Osteoblast (primary cell): ENCODE data around the gene TUBB3. TPM values are rescaled to one million over a fixed set of nuclear protein-coding genes. Genes with fewer than 3 reads are reported as not detected.

ENCODE experiments used
- DNase-seq: peaks from one replicate; pipeline ENCODE4 v3.0.0; 2011; ENCODE audit warnings: low spot score, mixed read lengths; ENCODE audit not compliant: insufficient read length; ENCODE audit errors: missing footprints
- H2AFZ ChIP-seq: 2 replicates; pipeline ENCODE4 v1.6.0; 2011; ENCODE audit warnings: mild to moderate bottlenecking, low read length
- H3K27ac ChIP-seq: 2 replicates; pipeline ENCODE4 v1.5.1; 2011; ENCODE audit warnings: mild to moderate bottlenecking, low read depth, low read length, moderate library complexity
- H3K27me3 ChIP-seq: 2 replicates; pipeline ENCODE4 v1.6.0; 2012; ENCODE audit warnings: mild to moderate bottlenecking, control low read depth, inconsistent platforms, low read length, moderate library complexity; ENCODE audit not compliant: insufficient read depth
- H3K36me3 ChIP-seq: 2 replicates; pipeline ENCODE4 v1.5.1; 2011; ENCODE audit warnings: mild to moderate bottlenecking, low read length, control low read depth, moderate library complexity; ENCODE audit not compliant: insufficient read depth
- H3K4me1 ChIP-seq: 2 replicates; pipeline ENCODE4 v1.5.1; 2011; ENCODE audit warnings: mild to moderate bottlenecking, low read length, control low read depth, moderate library complexity; ENCODE audit not compliant: insufficient read depth
- H3K4me2 ChIP-seq: 2 replicates; pipeline ENCODE4 v1.6.0; 2011; ENCODE audit warnings: mild to moderate bottlenecking, low read length; ENCODE audit not compliant: insufficient read depth
- H3K4me3 ChIP-seq: fragments of 200-600 bp; sonication (generic); 3 replicates; pipeline ENCODE4 v1.5.1; 2012; ENCODE audit warnings: mild to moderate bottlenecking, low read length, inconsistent platforms; ENCODE audit not compliant: insufficient read depth
- H3K79me2 ChIP-seq: 2 replicates; pipeline ENCODE4 v1.6.0; 2012; ENCODE audit warnings: mild to moderate bottlenecking, low read length, control low read depth, inconsistent platforms; ENCODE audit not compliant: insufficient read depth
- H3K9me3 ChIP-seq: 2 replicates; pipeline ENCODE4 v1.5.1; 2011; ENCODE audit warnings: low read depth, low read length, control low read depth
- H4K20me1 ChIP-seq: 2 replicates; pipeline ENCODE4 v1.6.0; 2012; ENCODE audit warnings: mild to moderate bottlenecking, low read length, control low read depth; ENCODE audit not compliant: insufficient read depth
- total RNA-seq: library from RNA; depleted of rRNA; stranded (reverse); fragments of >200 nt; gene quantifications from 2 replicates; pipeline ENCODE4 v1.2.3, GENCODE V29; 2012
- TF ChIP-seq, protein P1 (sequence below): IDR thresholded peaks from 2 replicates; pipeline ENCODE4 v1.5.1; 2011; ENCODE audit warnings: mild to moderate bottlenecking, low read depth, low read length, moderate library complexity; ENCODE audit errors: extremely low read depth

The TUBB3 gene
- total RNA-seq, 1 donor: 166 TPM

DNA sequence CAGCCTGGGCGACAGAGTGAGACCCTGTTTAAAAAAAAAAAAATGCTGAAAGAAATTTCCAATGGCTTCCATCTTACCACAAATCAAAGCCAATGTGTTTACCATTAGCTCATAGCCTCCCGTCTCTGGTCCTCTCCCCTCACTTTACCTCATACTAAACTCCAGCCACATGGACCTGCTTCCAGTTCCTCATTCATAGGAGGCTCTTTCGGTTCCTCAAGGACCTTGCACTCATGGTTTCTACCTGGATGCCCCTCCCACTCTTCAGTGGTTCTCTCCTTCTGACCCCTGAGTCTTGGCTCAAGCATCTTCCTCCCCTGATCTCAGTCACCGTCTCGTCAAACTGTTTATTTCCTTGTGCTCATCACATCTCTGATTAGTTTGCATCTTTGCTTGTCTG lies 21.6 kb downstream of the TUBB3 start:
- DNase-seq: peak; percentile 42
- Histone ChIP-seq H3K4me2 (no peak overlapping the region), H4K20me1 (no peaks in the 10 kb centered on the region), H3K4me3 (no peak overlapping the region), H3K4me1 (peaks cover 10% of the 10 kb centered on the region), H3K79me2 (peaks cover 8% of the 10 kb centered on the region), H3K27me3 (no peaks in the 10 kb centered on the region), H3K36me3 (no peaks in the 10 kb centered on the region), H2AFZ (no peak overlapping the region), H3K9me3 (no peaks in the 10 kb centered on the region), H3K27ac (no peak overlapping the region)
- TF ChIP-seq, protein P1, sequence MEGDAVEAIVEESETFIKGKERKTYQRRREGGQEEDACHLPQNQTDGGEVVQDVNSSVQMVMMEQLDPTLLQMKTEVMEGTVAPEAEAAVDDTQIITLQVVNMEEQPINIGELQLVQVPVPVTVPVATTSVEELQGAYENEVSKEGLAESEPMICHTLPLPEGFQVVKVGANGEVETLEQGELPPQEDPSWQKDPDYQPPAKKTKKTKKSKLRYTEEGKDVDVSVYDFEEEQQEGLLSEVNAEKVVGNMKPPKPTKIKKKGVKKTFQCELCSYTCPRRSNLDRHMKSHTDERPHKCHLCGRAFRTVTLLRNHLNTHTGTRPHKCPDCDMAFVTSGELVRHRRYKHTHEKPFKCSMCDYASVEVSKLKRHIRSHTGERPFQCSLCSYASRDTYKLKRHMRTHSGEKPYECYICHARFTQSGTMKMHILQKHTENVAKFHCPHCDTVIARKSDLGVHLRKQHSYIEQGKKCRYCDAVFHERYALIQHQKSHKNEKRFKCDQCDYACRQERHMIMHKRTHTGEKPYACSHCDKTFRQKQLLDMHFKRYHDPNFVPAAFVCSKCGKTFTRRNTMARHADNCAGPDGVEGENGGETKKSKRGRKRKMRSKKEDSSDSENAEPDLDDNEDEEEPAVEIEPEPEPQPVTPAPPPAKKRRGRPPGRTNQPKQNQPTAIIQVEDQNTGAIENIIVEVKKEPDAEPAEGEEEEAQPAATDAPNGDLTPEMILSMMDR: no peak

DNA sequence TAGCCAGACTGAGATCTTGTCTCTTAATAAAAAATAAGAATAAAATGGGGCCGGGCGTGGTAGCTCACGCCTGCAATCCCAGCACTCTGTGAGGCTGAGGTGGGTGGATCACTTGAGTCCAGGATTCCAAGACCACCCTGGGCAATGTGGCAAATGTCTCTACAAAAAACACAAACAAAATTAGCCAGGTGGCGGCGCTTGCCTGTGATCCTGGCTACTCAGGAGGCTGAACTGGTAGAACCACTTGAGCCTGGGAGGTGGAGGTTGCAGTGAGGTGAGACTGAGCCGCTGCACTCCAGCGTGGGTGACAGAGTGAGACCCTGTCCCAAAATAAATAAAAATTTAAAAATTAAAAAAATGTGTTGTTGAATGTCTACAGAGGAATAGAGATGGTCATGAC lies 22.5 kb downstream of the TUBB3 start:
- Histone ChIP-seq H3K4me3 (no peak overlapping the region), H2AFZ (no peak overlapping the region), H3K9me3 (no peaks in the 10 kb centered on the region), H3K27ac (no peak overlapping the region), H3K4me1 (peaks cover 10% of the 10 kb centered on the region), H3K4me2 (no peak overlapping the region), H3K27me3 (no peaks in the 10 kb centered on the region), H3K36me3 (no peaks in the 10 kb centered on the region), H3K79me2 (peaks cover 15% of the 10 kb centered on the region), H4K20me1 (no peaks in the 10 kb centered on the region)
- TF ChIP-seq, protein P1: no peak
- no peak for DNase-seq

DNA sequence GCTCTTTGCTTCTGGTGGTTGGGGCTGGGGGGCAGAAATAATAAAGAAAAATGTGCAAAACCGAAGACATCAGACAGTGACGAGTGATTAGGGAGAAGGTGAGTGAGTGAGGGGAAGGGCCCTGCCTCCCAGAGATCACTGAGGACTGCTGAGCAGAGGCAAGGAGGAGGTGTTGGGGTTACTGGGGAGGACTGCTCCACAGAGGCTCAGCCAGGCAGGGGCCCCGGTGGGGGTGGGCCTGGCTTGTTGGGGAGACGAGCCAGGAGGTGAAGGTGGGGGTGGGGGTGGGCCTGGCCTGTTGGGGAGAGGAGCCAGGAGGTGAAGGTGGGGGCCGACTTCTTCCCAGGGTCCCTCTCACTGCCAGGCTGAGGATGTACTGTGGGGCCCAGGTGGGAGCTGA lies 23.4 kb downstream of the TUBB3 start:
- no peak overlapping the region for H2AFZ ChIP-seq

DNA sequence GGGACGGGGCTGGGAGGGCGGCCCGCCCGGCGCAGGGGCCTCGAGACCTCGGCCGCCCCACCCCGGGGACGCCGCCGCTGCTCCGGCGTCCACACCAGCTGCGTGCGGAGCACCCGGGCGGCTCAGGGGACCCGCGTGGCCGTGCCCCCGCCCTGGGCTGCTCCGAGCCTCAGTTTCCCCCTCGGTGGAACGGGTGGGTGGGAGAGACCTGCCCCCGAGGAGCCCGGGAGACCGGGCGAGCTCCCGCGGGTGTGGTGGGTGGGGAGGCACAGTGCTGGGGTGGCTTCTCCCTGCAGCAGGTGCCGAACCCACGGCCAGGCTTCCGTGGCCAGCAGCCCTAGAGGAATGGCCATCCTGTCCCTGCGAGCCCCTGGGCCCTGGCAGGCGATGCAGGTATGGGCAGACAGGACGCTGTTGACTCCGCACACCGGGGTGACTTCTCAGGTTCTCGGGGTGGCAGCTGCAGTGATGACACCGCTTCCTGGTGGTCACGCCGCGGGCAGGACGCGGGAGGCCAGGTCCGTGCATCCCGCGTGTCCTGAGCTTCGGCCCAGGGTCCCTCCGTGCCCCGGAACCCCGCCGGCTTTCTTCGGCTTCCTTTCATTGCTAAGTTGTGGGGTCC lies 26.1 kb downstream of the TUBB3 start:
- no peaks in the 10 kb centered on the region for H3K27me3 ChIP-seq
- peak; percentile 91 for DNase-seq
- peaks cover 44% of the 10 kb centered on the region for H3K79me2 ChIP-seq
- no peak overlapping the region for H3K27ac ChIP-seq
- H3K36me3 ChIP-seq: no peaks in the 10 kb centered on the region
- H3K4me2 ChIP-seq: peak overlapping the region; percentile 86
- TF ChIP-seq, protein P1: no peak
- H3K9me3 ChIP-seq: no peaks in the 10 kb centered on the region
- no peak overlapping the region for H2AFZ ChIP-seq
- peak overlapping the region; percentile 76 for H3K4me3 ChIP-seq
- peaks cover 11% of the 10 kb centered on the region for H4K20me1 ChIP-seq
- H3K4me1 ChIP-seq: peaks cover 10% of the 10 kb centered on the region

More for the DNA sequence above, 23.4 kb downstream of the TUBB3 start:
- Histone ChIP-seq H3K9me3 (no peaks in the 10 kb centered on the region), H3K4me3 (no peak overlapping the region), H3K79me2 (peaks cover 22% of the 10 kb centered on the region), H3K27ac (no peak overlapping the region), H3K36me3 (no peaks in the 10 kb centered on the region), H3K27me3 (no peaks in the 10 kb centered on the region), H4K20me1 (no peaks in the 10 kb centered on the region), H3K4me1 (peaks cover 10% of the 10 kb centered on the region), H3K4me2 (no peak overlapping the region)
- no peak for DNase-seq
- TF ChIP-seq, protein P1: no peak
